ENCODE data around the gene CYSRT1. TPM values are rescaled to one million over a fixed set of nuclear protein-coding genes. Genes with fewer than 3 reads are reported as not detected.
A peak's percentile ranks its signal among the peaks of the same experiment; 100 is the strongest.

Gene CYSRT1
- total RNA-seq, 1 experiment from 2014 or later: 1.7 TPM

GRCh38 chr9:137255448-137256114 lies 30.6 kb downstream of the CYSRT1 start:
- Histone ChIP-seq H3K36me3 (ENCODE audit: control insufficient read depth, insufficient read depth, low read length) (peaks cover 2% of the 10 kb centered on the region), H3K4me3 (ENCODE audit: low read depth, low read length) (peak overlapping the region; percentile 78), H3K27me3 (replicated peaks; ENCODE audit: control insufficient read depth, insufficient read depth, low read length) (no peaks in the 10 kb centered on the region), H3K9me3 (no peaks in the 10 kb centered on the region), H3K4me1 (peaks cover 23% of the 10 kb centered on the region)
- H3K4me3 Mint-ChIP-seq (ENCODE audit: unreplicated experiment): peak overlapping the region; percentile 93
- peak in 1 of 2 experiments; percentile 76 for DNase-seq
- H3K27me3 Mint-ChIP-seq (ENCODE audit: insufficient read depth, unreplicated experiment): no peaks in the 10 kb centered on the region
- H3K36me3 Mint-ChIP-seq (ENCODE audit: insufficient read depth, unreplicated experiment): peaks cover 50% of the 10 kb centered on the region
- no peak overlapping the region for H3K27ac Mint-ChIP-seq (ENCODE audit: unreplicated experiment)
- CTCF ChIA-PET: interaction anchor here (1.2 to 3.3 kb wide), 3 partner anchors 19 to 167 kb away, joined by 4 to 24 read pairs (median 5); partner anchors contain the start of genes EXD3 and NOXA1
- intact Hi-C loops (cut with micrococcal nuclease; ENCODE audit: unreplicated experiment): loop anchor here (1.0 kb wide), 1 partner anchor 14 kb away; the partner anchor contains the start of gene TUBB4B
- BruUV-seq (replicated peaks): no TSS peak
- no peaks in the 10 kb centered on the region for H3K9me3 Mint-ChIP-seq (ENCODE audit: unreplicated experiment)
- peaks cover 7% of the 10 kb centered on the region for H3K4me1 Mint-ChIP-seq (ENCODE audit: low read depth, unreplicated experiment)
- POLR2A ChIA-PET: interaction anchor here (1.0 to 4.4 kb wide), 4 partner anchors 15 to 167 kb away, joined by 3 to 39 read pairs (median 8); partner anchors contain the start of genes EXD3, NOXA1 and TUBB4B
- no peak for TF ChIP-seq CTCF (IDR thresholded peaks at IDR 0.05; ENCODE audit: insufficient read depth in 1 of 2, low read depth in 1 of 2, low read length in 1 of 2, severe bottlenecking in 1 of 2, unreplicated experiment in 1 of 2)

GRCh38 chr9:137256362-137256761 lies 31.4 kb downstream of the CYSRT1 start:
- peaks cover 2% of the 10 kb centered on the region for H3K36me3 ChIP-seq (ENCODE audit: control insufficient read depth, insufficient read depth, low read length)
- ChIA-PET CTCF (interaction anchor here (1.2 kb wide), 1 partner anchor 20 kb away, joined by 4 read pairs; no protein-coding TSS in a partner anchor), POLR2A (interaction anchor here (4.4 kb wide), 1 partner anchor 16 kb away, joined by 39 read pairs; the partner anchor contains the start of gene TUBB4B)
- Mint-ChIP-seq H3K27ac (ENCODE audit: unreplicated experiment) (no peak overlapping the region), H3K36me3 (ENCODE audit: insufficient read depth, unreplicated experiment) (peaks cover 50% of the 10 kb centered on the region), H3K4me1 (ENCODE audit: low read depth, unreplicated experiment) (peaks cover 7% of the 10 kb centered on the region), H3K4me3 (ENCODE audit: unreplicated experiment) (peak overlapping the region; percentile 93), H3K27me3 (ENCODE audit: insufficient read depth, unreplicated experiment) (no peaks in the 10 kb centered on the region), H3K9me3 (ENCODE audit: unreplicated experiment) (no peaks in the 10 kb centered on the region)
- peaks cover 23% of the 10 kb centered on the region for H3K4me1 ChIP-seq
- BruUV-seq (replicated peaks): no TSS peak
- DNase-seq: no peak
- H3K9me3 ChIP-seq: no peaks in the 10 kb centered on the region
- H3K27me3 ChIP-seq (replicated peaks; ENCODE audit: control insufficient read depth, insufficient read depth, low read length): no peaks in the 10 kb centered on the region
- peak overlapping the region; percentile 78 for H3K4me3 ChIP-seq (ENCODE audit: low read depth, low read length)
- no peak for TF ChIP-seq CTCF (IDR thresholded peaks at IDR 0.05; ENCODE audit: insufficient read depth in 1 of 2, low read depth in 1 of 2, low read length in 1 of 2, severe bottlenecking in 1 of 2, unreplicated experiment in 1 of 2)
- intact Hi-C loops (cut with micrococcal nuclease; ENCODE audit: unreplicated experiment): no loop called here

- Mint-ChIP-seq H3K4me3 (ENCODE audit: unreplicated experiment) (no peak overlapping the region), H3K36me3 (ENCODE audit: insufficient read depth, unreplicated experiment) (peaks cover 55% of the 10 kb centered on the region), H3K4me1 (ENCODE audit: low read depth, unreplicated experiment) (peaks cover 7% of the 10 kb centered on the region), H3K9me3 (ENCODE audit: unreplicated experiment) (no peaks in the 10 kb centered on the region), H3K27ac (ENCODE audit: unreplicated experiment) (no peak overlapping the region), H3K27me3 (ENCODE audit: insufficient read depth, unreplicated experiment) (no peaks in the 10 kb centered on the region)
- intact Hi-C loops (cut with micrococcal nuclease; ENCODE audit: unreplicated experiment): no loop called here
- POLR2A ChIA-PET: interaction anchor here (4.4 kb wide), 1 partner anchor 16 kb away, joined by 39 read pairs; the partner anchor contains the start of gene TUBB4B
- no peak for DNase-seq
- Histone ChIP-seq H3K9me3 (no peaks in the 10 kb centered on the region), H3K4me1 (peaks cover 23% of the 10 kb centered on the region), H3K4me3 (ENCODE audit: low read depth, low read length) (0 out of 2 replicates have a peak overlapping the region, but pooled peaks have one; percentile 1), H3K27me3 (replicated peaks; ENCODE audit: control insufficient read depth, insufficient read depth, low read length) (no peaks in the 10 kb centered on the region), H3K36me3 (ENCODE audit: control insufficient read depth, insufficient read depth, low read length) (peaks cover 2% of the 10 kb centered on the region)
- BruUV-seq (replicated peaks): TSS peak; percentile 29
- CTCF ChIA-PET: interaction anchor here (1.2 kb wide), 1 partner anchor 20 kb away, joined by 4 read pairs; no protein-coding TSS in a partner anchor
- no peak for TF ChIP-seq CTCF (IDR thresholded peaks at IDR 0.05; ENCODE audit: insufficient read depth in 1 of 2, low read depth in 1 of 2, low read length in 1 of 2, severe bottlenecking in 1 of 2, unreplicated experiment in 1 of 2)
These were observed 31.9 kb downstream of the CYSRT1 start for GRCh38 chr9:137256856-137257255.
